GM18909 (cell line): ENCODE measurements around the gene TNK2.

Experiments used
- ATAC-seq: cut with Tn5 transposase; IDR thresholded peaks from one replicate; pipeline ENCODE4 v1.9.1; 2021; ENCODE audit warnings: mild to moderate bottlenecking; ENCODE audit not compliant: unreplicated experiment, poor library complexity

Gene TNK2

GRCh38 chr3:195888311-195888761 lies 20.0 kb downstream of the TNK2 start:
- ATAC-seq: no peak

- ATAC-seq: no peak
These were observed 20.7 kb downstream of the TNK2 start for GRCh38 chr3:195887670-195888069.

- ATAC-seq: no peak
These were observed 21.9 kb downstream of the TNK2 start for GRCh38 chr3:195886181-195887141.

- ATAC-seq: no peak
These were observed 23.1 kb downstream of the TNK2 start for GRCh38 chr3:195885036-195885891.

- no peak for ATAC-seq
These were observed 23.7 kb downstream of the TNK2 start for GRCh38 chr3:195884691-195885035.

- ATAC-seq: no peak
These were observed 24.6 kb downstream of the TNK2 start for GRCh38 chr3:195883801-195884200.

GRCh38 chr3:195883160-195883559 lies 25.2 kb downstream of the TNK2 start:
- no peak for ATAC-seq

GRCh38 chr3:195882002-195882441 lies 26.3 kb downstream of the TNK2 start:
- no peak for ATAC-seq

- no peak for ATAC-seq
These were observed 26.9 kb downstream of the TNK2 start for GRCh38 chr3:195881276-195881988.

- no peak for ATAC-seq
These were observed 28.3 kb downstream of the TNK2 start for GRCh38 chr3:195880037-195880431.

- ATAC-seq: no peak
These were observed 28.8 kb downstream of the TNK2 start for GRCh38 chr3:195879416-195880036.

- ATAC-seq: no peak
These were observed 29.7 kb downstream of the TNK2 start for GRCh38 chr3:195878424-195879274.

GRCh38 chr3:195877767-195878423 lies 30.5 kb downstream of the TNK2 start:
- ATAC-seq: no peak

GRCh38 chr3:195877136-195877715 lies 31.1 kb downstream of the TNK2 start:
- ATAC-seq: no peak

GRCh38 chr3:195876297-195877064 lies 31.9 kb downstream of the TNK2 start:
- ATAC-seq: no peak

GRCh38 chr3:195875482-195876236 lies 32.7 kb downstream of the TNK2 start:
- ATAC-seq: no peak

GRCh38 chr3:195873971-195874370 lies 34.4 kb downstream of the TNK2 start:
- ATAC-seq: no peak
